Effector memory CD8-positive, alpha-beta T cell (primary cell): Measurements from ENCODE around the gene CIAO3.
"Not testable (repeated sequence)": the region's sequence is repeated elsewhere in the genome, so short reads cannot be mapped to it uniquely, and the experiment has no call there.

Experiments
- ATAC-seq: fragments of 150-1000 bp; cut with Tn5 transposase; replicated peaks from 2 replicates; pipeline ENCODE4 v1.10.0; 2021; ENCODE audit warnings: mild to moderate bottlenecking, moderate library complexity
- DNase-seq, 3 experiments: peaks; one replicate each; pipeline ENCODE4 v3.0.0; 2021
- H3K27ac Mint-ChIP-seq, 2 donors: one replicate each; pipeline ENCODE4 v1.8.0; 2022; ENCODE audit warnings: mild to moderate bottlenecking in 2 of 2, mixed read lengths in 2 of 2, moderate library complexity in 2 of 2
- H3K27me3 Mint-ChIP-seq, 2 donors: one replicate each; pipeline ENCODE4 v1.8.0; 2022; ENCODE audit warnings: mixed read lengths in 2 of 2
- H3K36me3 Mint-ChIP-seq: one replicate; pipeline ENCODE4 v1.8.0; 2022; ENCODE audit warnings: mild to moderate bottlenecking, moderate library complexity, mixed read lengths; ENCODE audit not compliant: insufficient read depth
- H3K4me1 Mint-ChIP-seq, 2 donors: one replicate each; pipeline ENCODE4 v1.8.0; 2022; ENCODE audit warnings: low read depth in 2 of 2, mixed read lengths in 2 of 2
- H3K4me3 Mint-ChIP-seq, 2 donors: one replicate each; pipeline ENCODE4 v1.8.0; 2022; ENCODE audit warnings: mild to moderate bottlenecking in 2 of 2, mixed read lengths in 2 of 2, moderate library complexity in 2 of 2
- H3K9me3 Mint-ChIP-seq, 2 donors: one replicate each; pipeline ENCODE4 v1.8.0; 2022; ENCODE audit warnings: mixed read lengths in 2 of 2

Gene CIAO3

DNA sequence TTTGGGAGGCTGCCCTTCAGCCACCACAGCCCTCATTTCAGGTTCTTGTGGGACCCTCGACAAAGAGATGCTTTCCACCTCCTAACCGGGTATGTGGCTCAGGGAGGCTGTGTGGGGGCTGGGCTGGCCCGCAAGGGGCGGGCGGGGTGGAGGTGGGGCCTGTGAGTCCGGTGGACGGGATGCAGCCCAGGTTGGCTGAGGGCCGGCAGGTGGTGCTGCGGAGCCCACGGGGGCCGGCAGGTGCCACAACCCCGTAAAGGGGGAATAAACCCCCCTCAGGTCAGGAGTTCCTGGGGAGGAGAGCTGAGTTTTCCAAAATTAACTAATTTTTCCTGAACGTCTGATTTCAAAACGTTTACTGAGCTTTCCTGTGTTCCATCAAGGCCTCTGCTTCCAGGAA is 4.9 kb upstream of the CIAO3 start:
- Mint-ChIP-seq H3K4me1 (no peaks in the 10 kb centered on the region), H3K36me3 (peaks cover 9% of the 10 kb centered on the region), H3K9me3 (no peaks in the 10 kb centered on the region), H3K27ac (no peak overlapping the region), H3K4me3 (no peak overlapping the region), H3K27me3 (no peaks in the 10 kb centered on the region)
- ATAC-seq, result no peak
- no peak for DNase-seq

DNA sequence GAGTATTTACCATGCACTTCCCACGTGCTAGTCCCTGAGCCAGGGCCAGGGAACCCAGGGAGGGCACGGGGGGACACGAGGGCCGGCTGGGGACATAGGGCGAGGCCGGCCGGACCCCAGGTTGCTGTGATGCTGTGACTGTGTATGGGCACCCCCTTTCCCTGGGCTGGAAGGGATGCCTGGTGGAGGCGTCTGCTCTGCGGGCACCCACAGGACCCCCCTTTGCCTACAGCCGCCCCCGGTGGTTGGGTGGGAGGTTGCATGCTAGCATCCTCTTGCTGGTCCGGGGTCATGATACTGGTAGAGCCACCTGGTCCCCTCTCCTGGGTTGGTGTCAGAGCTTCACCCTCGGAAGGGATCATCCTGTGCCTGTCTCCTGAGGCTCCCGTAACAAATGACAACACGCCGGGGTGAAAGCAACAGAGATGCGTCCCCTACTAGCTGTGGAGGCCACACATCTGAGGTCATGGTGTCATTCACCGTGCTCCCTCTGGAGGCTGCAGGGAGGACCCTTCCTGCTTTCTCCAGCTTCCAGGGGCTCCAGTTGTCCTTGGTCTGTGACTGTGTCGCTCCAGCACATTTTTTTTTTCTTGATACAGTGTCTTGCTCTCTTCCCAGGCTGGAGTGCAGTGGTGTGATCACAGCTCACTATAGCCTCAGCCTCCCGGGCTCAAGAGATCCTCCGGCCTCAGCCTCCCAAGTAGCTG is 3.1 kb upstream of the CIAO3 start:
- Mint-ChIP-seq H3K27me3 (no peaks in the 10 kb centered on the region), H3K27ac (no peak overlapping the region), H3K4me1 (peaks cover 0 to 3% of the 10 kb centered on the region in 2 donors), H3K9me3 (no peaks in the 10 kb centered on the region), H3K4me3 (no peak overlapping the region), H3K36me3 (peaks cover 11% of the 10 kb centered on the region)
- DNase-seq, result no peak
- no peak for ATAC-seq

DNA sequence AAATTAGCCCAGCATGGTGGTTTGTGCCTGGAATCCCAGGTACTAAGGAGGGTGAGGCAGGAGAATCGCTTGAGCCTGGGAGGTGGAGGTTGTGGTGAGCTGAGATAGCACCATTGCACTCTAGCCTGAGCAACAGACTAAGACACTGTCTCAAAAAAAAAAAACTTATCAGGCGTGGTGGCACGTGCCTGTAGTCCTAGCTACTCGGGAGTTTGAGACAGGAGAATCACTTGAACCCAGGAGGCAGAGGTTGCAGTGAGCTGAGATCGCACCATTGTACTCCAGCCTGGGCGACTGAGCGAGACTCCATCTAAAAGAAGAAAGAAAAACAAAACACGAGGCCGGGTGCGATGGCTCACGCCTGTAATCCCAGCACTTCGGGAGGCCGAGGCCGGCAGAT is 2.1 kb upstream of the CIAO3 start:
- peaks cover 15% of the 10 kb centered on the region for H3K36me3 Mint-ChIP-seq
- not testable (repeated sequence) for DNase-seq, ATAC-seq, H3K9me3 Mint-ChIP-seq, H3K27ac Mint-ChIP-seq, H3K4me3 Mint-ChIP-seq, H3K4me1 Mint-ChIP-seq, H3K27me3 Mint-ChIP-seq

DNA sequence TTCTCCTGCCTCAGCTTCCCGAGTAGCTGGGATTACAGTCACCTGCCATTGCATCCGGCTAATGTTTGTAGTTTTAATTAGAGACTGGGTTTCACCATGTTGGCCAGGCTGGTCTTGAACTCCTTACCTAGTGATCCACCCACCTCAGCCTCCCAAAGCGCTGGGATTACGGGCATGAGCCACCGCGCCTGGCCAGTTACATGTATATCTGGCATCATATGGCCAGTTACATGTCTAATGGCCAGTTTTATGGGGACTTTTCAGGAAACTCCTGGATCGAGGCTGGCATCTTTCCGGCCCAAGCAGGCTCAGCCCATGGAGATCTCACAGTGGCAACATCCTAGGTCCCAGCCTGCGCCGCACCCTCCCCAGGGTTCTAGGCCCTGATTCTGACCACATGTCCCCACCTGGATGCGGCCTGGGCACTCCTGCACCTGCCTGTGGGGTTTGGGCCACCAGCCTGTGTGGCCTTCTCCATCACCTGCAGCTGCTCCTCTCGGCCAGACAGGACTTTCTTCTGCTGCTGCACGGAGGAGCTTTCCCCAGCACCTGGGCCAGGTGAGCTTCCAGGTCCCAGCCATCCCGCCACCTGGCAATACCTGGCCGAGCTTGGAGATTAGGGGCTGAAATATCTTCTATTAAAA is 1.3 kb upstream of the CIAO3 start:
- H3K27me3 Mint-ChIP-seq, result no peaks in the 10 kb centered on the region
- ATAC-seq, result no peak
- H3K36me3 Mint-ChIP-seq, result peaks cover 20% of the 10 kb centered on the region
- peaks cover 0 to 3% of the 10 kb centered on the region in 2 donors for H3K4me1 Mint-ChIP-seq
- H3K27ac Mint-ChIP-seq, result peak overlapping the region in 1 of 2 donors; percentile 51
- H3K4me3 Mint-ChIP-seq, result peak overlapping the region; percentile 73 to 76
- no peaks in the 10 kb centered on the region for H3K9me3 Mint-ChIP-seq
- no peak for DNase-seq

DNA sequence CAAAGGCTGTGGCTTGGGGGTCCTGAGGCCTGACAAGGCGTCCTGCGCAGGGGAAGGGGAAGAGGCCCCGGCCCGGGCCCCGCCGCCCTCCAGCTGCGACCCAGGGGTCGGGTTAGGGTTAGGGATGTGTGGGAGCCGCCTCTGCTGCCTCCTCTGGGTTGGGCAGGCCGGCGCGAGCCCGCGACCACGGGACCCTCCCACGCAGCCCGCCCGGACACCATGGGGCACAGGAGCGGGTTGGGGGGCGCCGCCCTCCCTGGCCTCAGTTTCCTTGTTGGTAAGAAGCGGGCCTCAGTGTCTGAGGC is 386 bp downstream of the CIAO3 start:
- Mint-ChIP-seq H3K4me1 (peaks cover 0 to 3% of the 10 kb centered on the region in 2 donors), H3K27ac (peak overlapping the region; percentile 46 to 51), H3K9me3 (no peaks in the 10 kb centered on the region), H3K4me3 (peak overlapping the region; percentile 73 to 76), H3K36me3 (peaks cover 27% of the 10 kb centered on the region), H3K27me3 (no peaks in the 10 kb centered on the region)
- peak; percentile 14 for ATAC-seq
- DNase-seq, result no peak

DNA sequence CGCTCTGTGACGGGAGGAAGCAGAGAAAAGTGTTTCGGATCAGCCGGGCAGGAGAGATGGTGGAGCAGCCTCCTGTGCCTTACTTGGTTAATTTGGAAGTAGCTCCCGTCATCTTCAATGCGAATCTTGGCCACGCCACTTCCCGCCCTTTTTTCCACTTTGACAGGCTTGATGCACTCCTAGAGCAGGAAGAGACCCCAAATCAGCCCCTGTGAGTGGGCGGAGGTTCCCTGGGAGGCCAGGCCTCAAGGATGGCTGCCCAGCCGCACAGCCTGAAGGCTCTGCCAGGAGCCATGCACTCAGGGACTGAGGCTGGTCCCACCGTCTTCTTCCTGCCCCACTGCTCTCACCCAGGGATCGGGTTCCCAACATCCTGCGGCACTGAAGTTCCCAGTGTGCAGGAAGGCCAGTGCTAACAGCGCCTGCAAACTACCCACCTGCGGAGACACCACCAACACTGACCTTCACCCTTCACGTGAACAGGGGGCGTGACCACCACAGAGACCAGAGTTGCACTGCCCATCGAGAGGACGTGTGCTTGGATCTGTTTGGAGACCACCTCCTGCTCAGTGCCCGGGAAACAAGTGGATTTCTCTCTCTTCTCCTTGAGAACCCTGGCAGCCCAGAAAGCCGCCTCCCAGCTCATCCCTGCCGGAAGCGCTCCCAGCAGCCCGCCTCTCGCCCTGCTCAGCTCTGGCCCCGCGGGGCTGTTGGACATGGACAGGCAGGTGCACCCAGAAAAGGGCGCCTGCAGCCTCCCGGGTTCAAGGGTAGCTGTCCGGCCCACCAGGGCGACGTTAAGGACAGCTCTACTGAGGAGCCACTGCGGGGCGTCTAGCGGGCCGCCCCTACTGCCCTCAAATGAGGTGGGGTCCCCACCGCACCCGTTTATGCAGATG is 988 bp downstream of the CIAO3 start:
- no peaks in the 10 kb centered on the region for H3K9me3 Mint-ChIP-seq
- H3K4me3 Mint-ChIP-seq, result peak overlapping the region; percentile 73 to 76
- H3K27ac Mint-ChIP-seq, result peak overlapping the region; percentile 51 to 56
- H3K4me1 Mint-ChIP-seq, result peaks cover 0 to 3% of the 10 kb centered on the region in 2 donors
- no peak for ATAC-seq
- peaks cover 30% of the 10 kb centered on the region for H3K36me3 Mint-ChIP-seq
- H3K27me3 Mint-ChIP-seq, result no peaks in the 10 kb centered on the region
- no peak for DNase-seq

DNA sequence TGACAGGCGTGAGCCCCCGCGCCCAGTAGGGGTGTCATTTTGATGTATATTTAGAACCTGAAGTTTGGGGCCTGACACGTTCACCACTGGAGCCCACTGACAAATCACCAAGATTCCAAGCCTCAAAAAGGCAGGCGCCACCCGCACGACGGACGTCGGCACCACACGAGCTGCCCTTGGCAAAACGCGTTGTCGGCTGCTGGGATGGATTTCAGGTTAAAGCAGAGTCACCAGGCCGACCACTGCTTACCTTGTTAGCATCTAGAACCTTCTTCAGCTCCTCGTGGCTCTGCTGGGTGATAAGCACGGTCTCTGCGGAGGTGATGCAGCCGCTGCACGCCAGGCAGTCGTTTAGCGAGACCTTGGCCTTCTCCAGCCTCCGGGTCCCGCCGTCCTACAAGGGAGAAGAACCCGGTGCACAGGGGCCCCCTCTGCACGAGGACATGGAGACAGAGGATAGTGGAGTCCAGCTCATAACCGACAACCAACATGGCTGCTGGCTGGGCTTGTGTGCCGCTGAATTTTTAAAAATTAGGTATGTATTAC is 3.8 kb downstream of the CIAO3 start:
- H3K27ac Mint-ChIP-seq, result no peak overlapping the region
- DNase-seq (no peak), ATAC-seq (no peak)
- H3K4me3 Mint-ChIP-seq, result no peak overlapping the region
- no peaks in the 10 kb centered on the region for H3K27me3 Mint-ChIP-seq
- peaks cover 0 to 4% of the 10 kb centered on the region in 2 donors for H3K4me1 Mint-ChIP-seq
- H3K36me3 Mint-ChIP-seq, result peaks cover 41% of the 10 kb centered on the region
- H3K9me3 Mint-ChIP-seq, result no peaks in the 10 kb centered on the region

DNA sequence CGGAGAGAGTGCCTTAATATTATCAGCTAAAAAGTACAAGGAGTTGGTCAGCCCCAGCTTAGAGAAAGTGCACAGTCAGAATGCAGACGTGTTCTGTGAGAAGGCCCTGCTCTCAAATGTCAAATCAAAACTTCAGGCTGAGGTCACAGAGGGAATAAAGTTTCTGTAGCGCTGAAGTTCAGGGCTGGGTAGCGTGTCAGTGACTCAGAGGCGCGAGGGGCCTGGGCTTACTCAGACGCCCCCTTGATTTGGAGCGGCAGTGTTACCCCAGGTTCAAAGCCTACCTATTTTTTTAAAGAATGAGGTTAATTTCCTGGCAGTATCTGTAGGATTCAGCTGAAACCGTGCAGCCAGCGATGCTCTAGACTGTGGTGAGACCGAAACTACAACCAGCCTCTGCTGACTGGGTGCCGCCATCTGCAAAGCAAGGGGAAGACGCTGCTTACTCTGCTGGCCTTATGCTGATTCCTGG is 4.8 kb downstream of the CIAO3 start:
- Mint-ChIP-seq H3K4me3 (no peak overlapping the region), H3K27me3 (no peaks in the 10 kb centered on the region), H3K27ac (no peak overlapping the region), H3K4me1 (peaks cover 0 to 4% of the 10 kb centered on the region in 2 donors), H3K9me3 (no peaks in the 10 kb centered on the region), H3K36me3 (peaks cover 35% of the 10 kb centered on the region)
- no peak for ATAC-seq
- no peak for DNase-seq

DNA sequence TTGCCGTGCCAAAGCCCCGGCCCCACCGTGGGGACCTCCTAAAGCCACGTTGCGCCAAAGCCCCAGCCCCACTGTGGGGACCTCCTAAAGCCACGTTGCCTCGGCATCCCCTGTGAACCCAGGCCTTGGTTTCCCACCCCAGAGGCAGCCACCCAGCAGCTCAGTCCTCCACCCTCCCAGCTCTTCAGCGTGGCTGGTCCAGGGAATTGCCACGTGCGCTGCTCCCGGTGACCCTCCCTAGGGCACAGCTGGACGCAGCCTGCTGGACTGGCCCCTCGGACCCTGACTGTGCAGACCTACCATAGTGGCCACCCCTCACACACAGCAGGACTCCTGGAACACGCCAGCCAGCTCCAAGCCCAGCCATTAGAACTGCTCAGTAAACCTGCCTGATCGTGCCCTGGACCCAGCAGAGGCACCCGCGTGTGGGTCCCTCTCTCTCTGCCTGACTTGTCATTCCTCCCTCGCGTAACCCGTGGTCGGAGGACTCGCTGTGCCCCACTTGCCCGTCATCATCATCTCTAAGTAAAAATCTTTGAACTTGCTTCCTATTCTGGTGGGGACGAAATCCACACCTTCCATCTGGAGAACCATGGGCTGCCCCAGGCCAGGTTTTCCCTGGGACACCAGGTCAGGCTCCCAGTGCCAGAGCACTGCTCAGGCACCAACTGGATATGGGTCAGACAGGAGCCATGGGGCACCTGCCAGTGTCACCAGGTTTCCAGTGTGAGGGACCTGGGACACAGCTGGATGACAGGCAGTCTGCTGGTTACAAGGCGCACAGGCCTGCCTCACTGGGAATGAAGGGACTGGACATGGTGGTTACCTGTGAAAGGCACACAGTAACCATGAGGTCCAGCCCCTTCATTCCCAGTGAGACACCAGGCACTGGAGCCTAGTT is 5.6 kb downstream of the CIAO3 start:
- no peak overlapping the region for H3K4me3 Mint-ChIP-seq
- H3K27ac Mint-ChIP-seq, result peak overlapping the region in 1 of 2 donors; percentile 44
- H3K27me3 Mint-ChIP-seq, result no peaks in the 10 kb centered on the region
- peaks cover 0 to 4% of the 10 kb centered on the region in 2 donors for H3K4me1 Mint-ChIP-seq
- no peaks in the 10 kb centered on the region for H3K9me3 Mint-ChIP-seq
- peaks cover 34% of the 10 kb centered on the region for H3K36me3 Mint-ChIP-seq
- DNase-seq (no peak), ATAC-seq (no peak)

DNA sequence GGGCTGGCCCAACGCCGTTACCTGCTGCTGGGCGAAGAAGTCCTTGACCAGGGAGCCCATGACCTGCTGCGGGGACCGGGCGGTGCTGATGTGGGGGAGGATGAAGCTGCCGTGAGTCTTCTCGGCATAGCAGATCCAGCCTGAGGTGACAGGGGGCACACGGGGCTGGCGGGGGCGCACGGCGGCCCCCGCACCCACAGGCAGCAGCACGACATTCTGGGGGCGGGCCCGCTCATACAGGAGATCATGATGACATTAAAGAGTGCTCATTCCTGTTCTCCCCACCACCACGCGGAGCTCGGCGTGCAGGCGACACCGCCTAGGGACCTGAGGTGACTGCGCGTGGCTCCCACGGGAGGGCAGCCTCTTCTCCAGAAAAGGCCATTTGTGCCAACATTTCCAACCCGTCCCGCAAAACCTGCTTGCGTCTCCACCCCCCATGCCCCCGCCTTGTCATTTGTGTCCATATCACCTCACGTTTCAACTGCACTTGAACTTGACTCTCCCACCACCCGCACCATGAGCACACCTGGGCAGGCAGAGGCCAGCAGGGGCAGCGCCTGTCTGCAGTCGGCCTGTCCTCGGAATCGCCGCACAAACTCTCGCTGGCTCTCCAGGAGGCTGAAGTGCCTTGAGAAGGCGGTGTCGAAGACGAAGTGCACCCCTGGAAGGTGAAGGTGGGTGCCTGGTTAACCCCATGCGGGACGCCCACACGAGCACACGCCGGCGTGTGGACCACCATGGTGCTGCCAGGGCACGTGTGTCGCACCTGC is 6.4 kb downstream of the CIAO3 start:
- Mint-ChIP-seq H3K36me3 (peaks cover 39% of the 10 kb centered on the region), H3K9me3 (no peaks in the 10 kb centered on the region), H3K4me3 (no peak overlapping the region), H3K27ac (no peak overlapping the region), H3K27me3 (no peaks in the 10 kb centered on the region), H3K4me1 (peaks cover 0 to 1% of the 10 kb centered on the region in 2 donors)
- ATAC-seq (no peak), DNase-seq (no peak)

DNA sequence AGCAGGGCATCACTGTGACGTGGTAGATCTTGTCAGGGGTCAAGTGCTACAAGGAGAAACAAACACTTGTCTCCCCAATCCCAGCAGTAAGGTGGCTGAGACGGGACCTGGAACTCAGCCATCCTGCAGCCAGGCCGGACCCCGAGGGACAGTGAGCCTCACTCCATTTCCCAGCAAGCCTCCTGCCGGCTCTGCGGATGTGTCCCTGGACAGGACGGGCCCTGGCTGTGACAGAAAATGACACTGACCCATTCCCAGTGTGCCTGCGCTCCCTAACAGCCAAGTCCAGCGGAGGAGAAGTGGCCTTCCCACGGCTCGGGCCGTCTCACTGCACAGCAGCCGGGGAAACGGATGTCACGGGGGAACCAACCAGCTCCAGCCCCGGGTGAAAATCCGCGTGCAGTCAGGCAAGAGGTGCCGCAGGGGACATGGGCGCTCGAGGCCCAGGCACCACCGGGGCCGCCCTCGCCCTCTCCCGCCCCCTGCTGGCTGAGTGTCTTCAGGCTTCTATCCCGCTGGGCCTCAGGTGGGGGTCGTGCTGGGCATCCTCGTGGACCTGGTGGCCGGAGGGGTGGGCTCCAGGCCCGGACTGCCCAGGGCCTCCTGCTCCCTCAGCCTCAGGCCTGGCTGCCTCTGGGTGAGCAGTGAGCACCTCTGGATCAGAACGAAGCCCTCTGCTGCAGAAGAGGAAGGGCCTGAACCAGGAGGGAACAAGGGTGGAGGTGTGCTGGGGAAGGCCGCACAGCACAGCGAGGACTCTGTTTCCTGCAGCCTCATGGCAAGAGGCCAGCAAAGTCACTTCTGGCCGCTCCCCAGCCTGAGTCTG is 7.2 kb downstream of the CIAO3 start:
- no peak overlapping the region for H3K4me3 Mint-ChIP-seq
- H3K36me3 Mint-ChIP-seq, result peaks cover 44% of the 10 kb centered on the region
- ATAC-seq, result no peak
- DNase-seq, result no peak
- no peaks in the 10 kb centered on the region for H3K27me3 Mint-ChIP-seq
- no peaks in the 10 kb centered on the region for H3K9me3 Mint-ChIP-seq
- peaks cover 0 to 1% of the 10 kb centered on the region in 2 donors for H3K4me1 Mint-ChIP-seq
- H3K27ac Mint-ChIP-seq, result no peak overlapping the region
